GM12878 (cell line): ENCODE results near the gene PRDM2.
A peak's percentile ranks its signal among the peaks of the same experiment; 100 is the strongest.

ENCODE experiments used
- BHLHE40 ChIP-seq, 2 experiments: fragments of 450-650 bp in 1 of 2; IDR thresholded peaks; 2 replicates each; pipeline ENCODE4 v1.6.1; 2011 to 2017; ENCODE audit warnings: low read depth in 2 of 2, borderline replicate concordance in 1 of 2, improper control_type of control experiment in 1 of 2, low read length in 1 of 2, mild to moderate bottlenecking in 1 of 2
- CTCF ChIP-seq, 3 experiments: IDR thresholded peaks in 2 of 3; conservative IDR thresholded peaks in 1 of 3; 2 replicates each; pipeline ENCODE4 v1.5.1; 2011; ENCODE audit warnings: low read depth in 3 of 3, low read length in 3 of 3, mild to moderate bottlenecking in 3 of 3, control low read depth in 2 of 3, moderate library complexity in 2 of 3, inconsistent platforms in 1 of 3, mixed read lengths in 1 of 3; ENCODE audit not compliant: control insufficient read depth in 2 of 3, insufficient read depth in 1 of 3; ENCODE audit errors: extremely low read depth in 1 of 3
- HDGF ChIP-seq: fragments of 450-650 bp; IDR thresholded peaks from 2 replicates; pipeline ENCODE4 v1.6.1; 2016; ENCODE audit warnings: antibody characterized with exemption
- POLR2A ChIP-seq: IDR thresholded peaks from 2 replicates; pipeline ENCODE4 v1.6.1; 2011; ENCODE audit warnings: low read depth, mild to moderate bottlenecking, low read length
- SUPT20H ChIP-seq: IDR thresholded peaks from 2 replicates; pipeline ENCODE4 v1.6.1; 2011; ENCODE audit warnings: low read depth, mild to moderate bottlenecking, low read length, moderate library complexity, borderline replicate concordance; ENCODE audit not compliant: control insufficient read depth
- TAF1 ChIP-seq: IDR thresholded peaks from 2 replicates; pipeline ENCODE4 v1.6.1; 2011; ENCODE audit warnings: mild to moderate bottlenecking, low read depth, low read length, borderline replicate concordance

- TF ChIP-seq POLR2A (no peak), SUPT20H (no peak), TAF1 (no peak), CTCF (IDR thresholded peaks at IDR 0.05 in 2 of 3, conservative IDR thresholded peaks at IDR 0.05 in 1 of 3; ENCODE audit: control insufficient read depth in 2 of 3, extremely low read depth in 1 of 3, insufficient read depth in 1 of 3, low read depth in 3 of 3, low read length in 3 of 3) (peak; percentile 57 to 87 (median 71)), HDGF (no peak), BHLHE40 (IDR thresholded peaks at IDR 0.05; ENCODE audit: borderline replicate concordance in 1 of 2, low read depth in 2 of 2, low read length in 1 of 2) (no peak)
Observed at GRCh38 chr1:13813398-13814012, 113.5 kb downstream of the PRDM2 start.
